Endothelial cell of umbilical vein (primary cell): ENCODE results near the gene BIN1. TPM values are rescaled to one million over a fixed set of nuclear protein-coding genes. Genes with fewer than 3 reads are reported as not detected.

Experiments
- BruUV-seq: library from RNA; stranded (reverse); fragments of 400-500 nt; replicated peaks from 2 replicates; lab custom pipeline; 2021; lab: Mats Ljungman, UMichigan
- CTCF ChIA-PET: fragments of 300-600, 350-600 bp; sonication (Branson Sonifier 250); formaldehyde crosslinking; loops from one replicate; lab custom pipeline; 2021; ENCODE audit warnings: antibody characterized with exemption, inconsistent platforms; lab: Charles Lee
- POLR2A ChIA-PET: fragments of 300-600, 350-600 bp; sonication (Branson Sonifier 250); formaldehyde crosslinking; loops from one replicate; lab custom pipeline; 2021; ENCODE audit warnings: antibody characterized with exemption, inconsistent platforms; lab: Charles Lee
- DNase-seq: peaks from one replicate; pipeline ENCODE4 v3.0.0-alpha.2; 2011; ENCODE audit warnings: low read depth, low spot score
- FAIRE-seq: peaks from 2 replicates; lab custom pipeline; 2011; peaks lifted over from hg19 to GRCh38; lab: Jason Lieb, UNC
- H2AFZ ChIP-seq: 2 replicates; pipeline ENCODE4 v1.6.0; 2012; ENCODE audit warnings: low read depth, low read length, control low read depth, inconsistent platforms
- H3K27ac ChIP-seq: 2 replicates; pipeline ENCODE4 v1.5.1; 2011; ENCODE audit warnings: low read depth, mild to moderate bottlenecking, control low read depth, low read length, moderate library complexity; ENCODE audit not compliant: insufficient read depth
- H3K27me3 ChIP-seq, 2 experiments: 2 replicates each; pipeline versions ENCODE4 v1.6.0 to v1.6.1; 2011; ENCODE audit warnings: low read length in 2 of 2, mixed read lengths in 1 of 2; ENCODE audit not compliant: control insufficient read depth in 2 of 2, insufficient read depth in 2 of 2
- H3K36me3 ChIP-seq, 2 experiments: 2 replicates in 1 of 2; 3 replicates in 1 of 2; pipeline ENCODE4 v1.5.1; 2011; ENCODE audit warnings: low read length in 2 of 2, mild to moderate bottlenecking in 1 of 2, moderate library complexity in 1 of 2; ENCODE audit not compliant: control insufficient read depth in 2 of 2, insufficient read depth in 2 of 2; ENCODE audit errors: extremely low read depth in 1 of 2
- H3K4me1 ChIP-seq: 3 replicates; pipeline ENCODE4 v1.5.1; 2011; ENCODE audit warnings: mild to moderate bottlenecking, low read length; ENCODE audit not compliant: control insufficient read depth, insufficient read depth; ENCODE audit errors: extremely low read depth
- H3K4me2 ChIP-seq: 2 replicates; pipeline ENCODE4 v1.6.1; 2011; ENCODE audit warnings: low read length, control low read depth, mixed read lengths; ENCODE audit not compliant: insufficient read depth
- H3K4me3 ChIP-seq, 3 experiments: fragments of 200-600 bp in 1 of 3; sonication (generic), shearing (Covaris generic) in 1 of 3; replicated peaks in 1 of 3; 2 replicates each; pipeline ENCODE4 v1.5.1; 2011 to 2016; ENCODE audit warnings: control low read depth in 3 of 3, low read length in 3 of 3, mild to moderate bottlenecking in 2 of 3, inconsistent platforms in 1 of 3, low read depth in 1 of 3, moderate library complexity in 1 of 3; ENCODE audit not compliant: insufficient read depth in 1 of 3
- H3K79me2 ChIP-seq: 2 replicates; pipeline ENCODE4 v1.6.0; 2012; ENCODE audit warnings: low read length, inconsistent platforms; ENCODE audit not compliant: control insufficient read depth, insufficient read depth
- H3K9ac ChIP-seq: replicated peaks from 2 replicates; pipeline ENCODE3; 2011; ENCODE audit warnings: low read length, control low read depth; ENCODE audit not compliant: insufficient read depth; ENCODE audit errors: extremely low read depth
- H3K9me1 ChIP-seq: replicated peaks from 3 replicates; pipeline ENCODE4 v1.6.0; 2011; ENCODE audit warnings: mild to moderate bottlenecking, low read length; ENCODE audit not compliant: control insufficient read depth, insufficient read depth; ENCODE audit errors: extremely low read depth
- H3K9me3 ChIP-seq: replicated peaks from 2 replicates; pipeline ENCODE4 v1.5.1; 2012; ENCODE audit warnings: low read length, inconsistent platforms; ENCODE audit not compliant: control insufficient read depth, insufficient read depth
- H4K20me1 ChIP-seq: replicated peaks from 2 replicates; pipeline ENCODE3; 2011; ENCODE audit warnings: mild to moderate bottlenecking, low read length; ENCODE audit not compliant: control insufficient read depth, insufficient read depth; ENCODE audit errors: extremely low read depth
- CTCF ChIP-seq, 2 donors: IDR thresholded peaks; 1 replicate in 1 of 2; 2 replicates in 1 of 2; pipeline ENCODE4 v1.5.1; 2011; ENCODE audit warnings: low read length in 2 of 2, mild to moderate bottlenecking in 2 of 2, moderate library complexity in 2 of 2, control low read depth in 1 of 2, inconsistent platforms in 1 of 2, low read depth in 1 of 2; ENCODE audit not compliant: insufficient read depth in 1 of 2; ENCODE audit errors: extremely low read depth in 1 of 2
- EZH2 ChIP-seq: IDR thresholded peaks from 2 replicates; pipeline ENCODE4 v1.6.1; 2012; ENCODE audit warnings: borderline replicate concordance, low read depth, mild to moderate bottlenecking, moderate library complexity, low read length, inconsistent platforms; ENCODE audit not compliant: severe bottlenecking
- FOS ChIP-seq: IDR thresholded peaks from 2 replicates; pipeline ENCODE4 v1.6.1; 2011; ENCODE audit warnings: mild to moderate bottlenecking, low read length, moderate library complexity, borderline replicate concordance; ENCODE audit not compliant: insufficient read depth
- GATA2 ChIP-seq: IDR thresholded peaks from 2 replicates; pipeline ENCODE4 v1.7.0; 2011; ENCODE audit warnings: low read depth, mild to moderate bottlenecking, moderate library complexity, mixed read lengths, low read length; ENCODE audit not compliant: insufficient read length, insufficient read depth
- JUN ChIP-seq: IDR thresholded peaks from 2 replicates; pipeline ENCODE4 v1.6.1; 2011; ENCODE audit warnings: borderline replicate concordance, low read depth; ENCODE audit not compliant: insufficient read length, insufficient read depth
- MAX ChIP-seq: IDR thresholded peaks from 2 replicates; pipeline ENCODE4 v1.6.1; 2011; ENCODE audit not compliant: insufficient read depth, insufficient read length
- MYC ChIP-seq: IDR thresholded peaks from one replicate; pipeline ENCODE4 v1.6.1; 2011; ENCODE audit warnings: mild to moderate bottlenecking, low read depth, low read length
- POLR2A ChIP-seq: IDR thresholded peaks from 2 replicates; pipeline ENCODE4 v1.6.1; 2012; ENCODE audit warnings: low read depth, mild to moderate bottlenecking, control low read depth, low read length
- POLR2AphosphoS5 ChIP-seq: IDR thresholded peaks from 2 replicates; pipeline ENCODE4 v1.6.1; 2012; ENCODE audit warnings: low read depth, mild to moderate bottlenecking, control low read depth, low read length, moderate library complexity; ENCODE audit not compliant: insufficient read depth
- dilution Hi-C: fragments of 300-500 bp; cut with MboI; formaldehyde crosslinking; loops from one replicate; pipeline ENCODE4 v1.15.0; 2019; ENCODE audit warnings: low sequenced_read_pairs; ENCODE audit not compliant: extremely low pct_ligation_motif_present
- intact Hi-C: fragments of 100-400 bp; cut with micrococcal nuclease; formaldehyde crosslinking; loops from one replicate; pipeline ENCODE4 v1.10.0; 2022
- polyA plus RNA-seq, 4 experiments: library from polyadenylated mRNA; depleted of rRNA in 3 of 4; stranded (reverse) in 3 of 4; unstranded in 1 of 4; fragments of >200 nt; gene quantifications; 2 replicates each; pipeline versions ENCODE4 v1.2.1 to v1.2.3, GENCODE V29; 2011 to 2012; ENCODE audit warnings: missing spikeins in 1 of 4
- total RNA-seq: library from RNA; stranded (reverse); gene quantifications from 2 replicates; pipeline ENCODE4 v1.2.3, GENCODE V29; 2021

The BIN1 gene
- total and polyA plus RNA-seq, 2 donors (not counting 3 experiments of a cell fraction or from before 2014, with no cell fraction given): 26.3 to 36.9 TPM

DNA sequence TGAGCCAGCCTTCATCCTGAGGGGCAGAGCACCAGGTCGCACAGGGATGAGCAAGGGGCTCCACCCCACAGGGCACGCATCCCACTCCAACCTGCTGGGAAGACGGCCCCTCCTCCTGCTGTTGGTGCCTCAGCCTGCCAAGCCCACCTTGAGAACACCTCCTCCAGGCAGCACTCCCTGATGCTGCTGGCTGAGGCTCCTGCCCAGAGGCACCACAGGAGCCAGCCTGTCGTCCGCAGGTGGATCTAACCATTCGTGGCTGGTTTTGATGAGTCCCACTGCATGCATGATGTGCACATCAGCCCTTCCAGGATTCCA, 58.4 kb downstream of the BIN1 start:
- Histone ChIP-seq H3K4me1 (no peaks in the 10 kb centered on the region), H3K79me2 (no peaks in the 10 kb centered on the region), H3K36me3 (peaks cover 0 to 2% of the 10 kb centered on the region in 2 experiments), H2AFZ (no peak overlapping the region), H3K4me2 (no peak overlapping the region), H3K27me3 (no peaks in the 10 kb centered on the region), H4K20me1 (no peaks in the 10 kb centered on the region), H3K9me1 (no peaks in the 10 kb centered on the region), H3K27ac (no peak overlapping the region), H3K4me3 (no peak overlapping the region), H3K9ac (no peak overlapping the region), H3K9me3 (no peaks in the 10 kb centered on the region)
- POLR2A ChIA-PET: no interaction called here
- CTCF ChIA-PET: no interaction called here
- BruUV-seq: no TSS peak
- no peak for FAIRE-seq
- TF ChIP-seq POLR2A (no peak), FOS (no peak), CTCF (IDR thresholded peaks at IDR 0.05; ENCODE audit: extremely low read depth in 1 of 2, insufficient read depth in 1 of 2, low read depth in 1 of 2, low read length in 2 of 2) (no peak), GATA2 (no peak), JUN (no peak), MYC (no peak), EZH2 (no peak), MAX (no peak), POLR2AphosphoS5 (no peak)
- dilution Hi-C loops (no loop called here), intact Hi-C loops (no loop called here)
- DNase-seq: no peak
